A673 (cell line): Measurements from ENCODE around the gene ARSA. TPM values are rescaled to one million over a fixed set of nuclear protein-coding genes. Genes with fewer than 3 reads are reported as not detected.

Experiments used
- BruUV-seq: library from RNA; stranded (reverse); fragments of 400-500 nt; replicated peaks from 2 replicates; lab custom pipeline; 2021; lab: Mats Ljungman, UMichigan
- CTCF ChIA-PET: fragments of 300-600 bp; sonication (Branson Sonifier 250); formaldehyde crosslinking; loops from one replicate; lab custom pipeline; 2022; ENCODE audit warnings: antibody characterized with exemption; lab: Charles Lee
- POLR2A ChIA-PET: fragments of 300-600 bp; sonication (Branson Sonifier 250); formaldehyde crosslinking; loops from one replicate; lab custom pipeline; 2022; ENCODE audit warnings: antibody characterized with exemption; ENCODE audit not compliant: low non-redundant PET; lab: Charles Lee
- DNase-seq: peaks from one replicate; pipeline ENCODE4 v3.0.0-alpha.2; 2015; ENCODE audit warnings: low spot score
- H3K27ac ChIP-seq: fragments of 200-600 bp; sonication (generic); 2 replicates; pipeline ENCODE4 v1.5.1; 2016; ENCODE audit warnings: mixed run types, low read depth, mild to moderate bottlenecking, mixed read lengths, antibody characterized with exemption, low read length; ENCODE audit not compliant: poor library complexity, severe bottlenecking
- H3K27me3 ChIP-seq: fragments of 200-600 bp; sonication (generic); replicated peaks from 2 replicates; pipeline ENCODE4 v1.6.1; 2017; ENCODE audit warnings: mixed run types, low read depth, mild to moderate bottlenecking, mixed read lengths, antibody characterized with exemption, low read length; ENCODE audit not compliant: insufficient read depth, poor library complexity
- H3K36me3 ChIP-seq: fragments of 200-600 bp; sonication (generic); 2 replicates; pipeline ENCODE4 v1.6.1; 2016; ENCODE audit warnings: mixed run types, mild to moderate bottlenecking, mixed read lengths, antibody characterized with exemption, low read length; ENCODE audit not compliant: insufficient read depth, poor library complexity, severe bottlenecking
- H3K4me1 ChIP-seq: fragments of 200-600 bp; sonication (generic); 2 replicates; pipeline ENCODE4 v1.6.1; 2017; ENCODE audit warnings: mixed run types, mild to moderate bottlenecking, mixed read lengths, antibody characterized with exemption, low read length; ENCODE audit not compliant: insufficient read depth, poor library complexity, severe bottlenecking
- H3K4me3 ChIP-seq: fragments of 200-600 bp; sonication (generic); 2 replicates; pipeline ENCODE4 v1.5.1; 2016; ENCODE audit warnings: low read depth, mixed run types, mild to moderate bottlenecking, mixed read lengths, low read length; ENCODE audit not compliant: poor library complexity, severe bottlenecking
- H3K9me3 ChIP-seq: fragments of 200-600 bp; sonication (generic); 2 replicates; pipeline ENCODE4 v1.6.1; 2016; ENCODE audit warnings: mixed run types, low read depth, mild to moderate bottlenecking, mixed read lengths, antibody characterized with exemption, low read length; ENCODE audit not compliant: poor library complexity, severe bottlenecking
- EZH2 ChIP-seq: fragments of 200-600 bp; sonication (generic); IDR thresholded peaks from 2 replicates; pipeline ENCODE4 v1.6.1; 2017; ENCODE audit warnings: borderline replicate concordance, low read depth, mild to moderate bottlenecking, mixed read lengths, antibody characterized with exemption, low read length; ENCODE audit not compliant: poor library complexity, severe bottlenecking
- intact Hi-C: fragments of 100-400 bp; cut with micrococcal nuclease; formaldehyde crosslinking; loops from one replicate; pipeline ENCODE4 v1.10.0; 2022; ENCODE audit not compliant: unreplicated experiment
- total RNA-seq: library from RNA; stranded (reverse); gene quantifications from 2 replicates; pipeline ENCODE4 v1.2.3, GENCODE V29; 2021
- TF ChIP-seq, protein P1 (sequence below): fragments of 300-800, 200-600 bp; sonication (generic); conservative IDR thresholded peaks from 2 replicates; pipeline ENCODE4 v1.5.1; 2017; ENCODE audit warnings: low read depth, mild to moderate bottlenecking, antibody characterized with exemption, low read length, moderate library complexity, mixed read lengths

ARSA gene
- total RNA-seq, 1 experiment from 2014 or later = 15.6 TPM

DNA sequence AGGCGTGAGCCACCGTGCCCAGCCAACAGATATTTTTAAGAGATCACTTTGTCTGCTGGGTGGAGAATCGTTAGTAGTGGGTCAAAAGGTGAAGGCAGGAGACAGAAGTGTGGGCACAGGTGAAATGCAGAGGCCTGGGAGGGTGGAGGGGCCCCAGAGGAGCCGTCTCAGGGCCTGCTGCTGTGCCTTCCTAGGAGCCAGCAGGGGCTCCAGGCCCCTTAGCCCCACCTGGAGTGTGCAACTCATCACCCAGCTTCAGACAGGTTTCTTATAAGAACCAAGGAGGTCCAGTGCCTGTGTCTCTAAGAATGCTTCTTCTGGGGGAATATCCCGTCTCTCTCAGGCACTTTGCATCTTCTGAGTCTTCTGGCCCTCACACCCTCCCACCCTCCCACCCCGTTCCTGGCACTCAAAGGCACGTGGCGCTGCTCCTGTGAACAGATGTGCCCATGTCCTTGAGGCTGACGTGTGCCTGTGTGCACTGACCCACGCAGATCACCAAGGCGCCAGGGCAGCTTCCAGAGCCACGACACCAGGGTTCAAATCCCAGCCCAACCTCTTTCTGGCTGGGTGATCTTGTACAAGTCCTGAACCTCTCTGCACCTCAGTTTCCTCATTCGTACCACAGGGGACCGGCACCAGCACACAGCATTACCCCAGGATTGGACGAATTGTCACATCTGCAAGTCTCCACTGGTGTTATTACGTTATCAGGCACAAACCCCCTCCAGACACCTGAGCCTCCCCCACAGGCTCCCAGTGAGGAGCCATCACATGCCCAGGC, 3.4 kb downstream of the ARSA start:
- no peak overlapping the region for H3K4me3 ChIP-seq
- H3K4me1 ChIP-seq = peaks cover 19% of the 10 kb centered on the region
- no TSS peak for BruUV-seq
- no peaks in the 10 kb centered on the region for H3K27me3 ChIP-seq
- no peaks in the 10 kb centered on the region for H3K36me3 ChIP-seq
- no peaks in the 10 kb centered on the region for H3K9me3 ChIP-seq
- POLR2A ChIA-PET = no interaction called here
- CTCF ChIA-PET = no interaction called here
- DNase-seq = no peak
- no peak overlapping the region for H3K27ac ChIP-seq
- intact Hi-C loops = loop anchor here (5.0 kb wide), 2 partner anchors 68 to 477 kb away; no protein-coding TSS in a partner anchor
- TF ChIP-seq, protein P1, sequence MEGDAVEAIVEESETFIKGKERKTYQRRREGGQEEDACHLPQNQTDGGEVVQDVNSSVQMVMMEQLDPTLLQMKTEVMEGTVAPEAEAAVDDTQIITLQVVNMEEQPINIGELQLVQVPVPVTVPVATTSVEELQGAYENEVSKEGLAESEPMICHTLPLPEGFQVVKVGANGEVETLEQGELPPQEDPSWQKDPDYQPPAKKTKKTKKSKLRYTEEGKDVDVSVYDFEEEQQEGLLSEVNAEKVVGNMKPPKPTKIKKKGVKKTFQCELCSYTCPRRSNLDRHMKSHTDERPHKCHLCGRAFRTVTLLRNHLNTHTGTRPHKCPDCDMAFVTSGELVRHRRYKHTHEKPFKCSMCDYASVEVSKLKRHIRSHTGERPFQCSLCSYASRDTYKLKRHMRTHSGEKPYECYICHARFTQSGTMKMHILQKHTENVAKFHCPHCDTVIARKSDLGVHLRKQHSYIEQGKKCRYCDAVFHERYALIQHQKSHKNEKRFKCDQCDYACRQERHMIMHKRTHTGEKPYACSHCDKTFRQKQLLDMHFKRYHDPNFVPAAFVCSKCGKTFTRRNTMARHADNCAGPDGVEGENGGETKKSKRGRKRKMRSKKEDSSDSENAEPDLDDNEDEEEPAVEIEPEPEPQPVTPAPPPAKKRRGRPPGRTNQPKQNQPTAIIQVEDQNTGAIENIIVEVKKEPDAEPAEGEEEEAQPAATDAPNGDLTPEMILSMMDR = no peak
- TF ChIP-seq EZH2 = no peak

DNA sequence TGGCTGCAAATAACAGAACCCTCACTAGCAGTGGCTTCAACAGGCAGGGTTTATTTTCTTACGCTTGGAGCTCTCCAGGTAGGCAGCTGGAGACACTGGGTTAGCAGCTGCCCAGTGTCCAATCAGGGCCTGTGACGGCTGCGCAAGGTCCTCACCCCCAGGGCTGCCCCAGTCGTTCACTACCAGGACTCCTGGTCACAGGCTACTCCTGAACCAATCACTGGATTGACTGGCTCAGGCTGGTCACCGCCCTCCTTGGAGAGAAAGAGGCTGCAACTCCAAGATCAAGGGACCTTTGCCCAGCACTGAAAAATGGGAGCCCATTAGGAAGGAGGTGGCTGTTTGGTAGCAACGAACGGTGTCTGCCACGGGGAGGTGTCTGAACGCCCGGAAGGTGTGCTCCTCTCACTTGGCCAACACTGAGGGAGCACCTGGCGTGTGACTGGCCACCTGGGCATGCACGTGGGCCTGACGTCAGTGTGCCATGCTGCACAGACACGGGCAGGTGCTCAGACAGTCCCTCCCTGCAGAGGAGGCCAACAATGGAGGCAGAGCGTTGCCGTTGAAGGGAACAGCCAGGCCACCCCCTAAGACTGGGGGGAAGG, 5.1 kb downstream of the ARSA start:
- no peaks in the 10 kb centered on the region for H3K9me3 ChIP-seq
- intact Hi-C loops = loop anchor here (5.0 kb wide), 2 partner anchors 69 to 476 kb away; no protein-coding TSS in a partner anchor
- POLR2A ChIA-PET = interaction anchor here (0.6 kb wide), 1 partner anchor 52 kb away, joined by 4 read pairs; no protein-coding TSS in a partner anchor
- CTCF ChIA-PET = no interaction called here
- no peak overlapping the region for H3K27ac ChIP-seq
- BruUV-seq = no TSS peak
- no peak for TF ChIP-seq EZH2
- TF ChIP-seq, protein P1 = no peak
- no peak for DNase-seq
- H3K4me3 ChIP-seq = no peak overlapping the region
- no peaks in the 10 kb centered on the region for H3K36me3 ChIP-seq
- no peaks in the 10 kb centered on the region for H3K27me3 ChIP-seq
- H3K4me1 ChIP-seq = peaks cover 19% of the 10 kb centered on the region

DNA sequence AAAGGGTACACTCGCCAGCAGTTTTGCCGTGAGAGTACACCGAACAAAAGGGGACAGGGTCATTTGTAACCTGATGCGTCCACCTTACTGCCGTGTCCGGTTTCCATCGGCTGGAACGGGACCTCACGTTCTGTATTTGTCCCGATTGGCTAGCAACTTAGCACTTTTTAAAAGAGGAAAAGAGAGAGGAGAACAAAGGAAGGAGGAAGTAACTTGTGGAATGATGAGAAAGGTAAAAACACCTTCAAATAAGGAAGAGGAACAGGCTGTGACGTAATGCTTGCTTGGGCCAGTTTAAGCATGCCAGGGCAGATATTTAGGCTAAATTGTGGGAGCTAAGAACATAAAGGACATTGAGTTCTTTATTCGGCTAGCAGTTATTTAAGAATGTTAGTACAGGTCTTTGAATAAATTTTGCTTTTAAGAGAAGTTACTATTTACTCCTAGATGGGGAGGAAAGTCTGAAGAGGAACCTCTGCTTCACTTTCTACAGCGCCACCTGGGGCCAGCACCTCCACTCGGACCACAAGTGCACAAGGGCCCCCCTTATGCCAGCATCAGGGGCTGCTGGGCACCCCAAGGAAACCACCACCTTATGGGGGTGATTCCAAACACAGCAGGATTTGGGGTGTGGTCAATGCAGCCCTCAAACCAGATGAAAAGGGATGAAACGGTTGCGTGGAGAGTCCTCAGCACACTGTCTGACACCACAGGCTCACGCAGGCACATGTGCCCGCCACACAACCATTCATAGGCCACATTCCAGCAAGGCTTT, 5.8 kb downstream of the ARSA start:
- Histone ChIP-seq H3K36me3 (no peaks in the 10 kb centered on the region), H3K4me3 (no peak overlapping the region), H3K27me3 (no peaks in the 10 kb centered on the region), H3K27ac (no peak overlapping the region), H3K9me3 (no peaks in the 10 kb centered on the region), H3K4me1 (peaks cover 15% of the 10 kb centered on the region)
- intact Hi-C loops = loop anchor here (5.0 kb wide), 2 partner anchors 70 to 475 kb away; no protein-coding TSS in a partner anchor
- no TSS peak for BruUV-seq
- TF ChIP-seq, protein P1 = peak; percentile 40; the same call in 1 of the 2 replicates
- no peak for TF ChIP-seq EZH2
- ChIA-PET POLR2A (no interaction called here), CTCF (no interaction called here)
- no peak for DNase-seq
